RWPE2 (cell line): ENCODE results near the gene ASXL3.

Source experiments
- ATAC-seq: fragments of 200-7000 bp; cut with Tn5 transposase; 3 replicates; pipeline ENCODE4 v1.9.1; 2021; ENCODE audit warnings: low read depth
- DNase-seq: peaks from one replicate; pipeline ENCODE4 v3.0.0-alpha.2; 2020; ENCODE audit warnings: low spot score
- H3K27ac ChIP-seq: fragments of 450-650 bp; 2 replicates; pipeline ENCODE4 v1.5.1; 2017; ENCODE audit warnings: mild to moderate bottlenecking; ENCODE audit not compliant: poor library complexity, severe bottlenecking
- H3K27me3 ChIP-seq: fragments of 250-450 bp; sonication (Bioruptor Pico); 2 replicates; pipeline ENCODE4 v1.5.1; 2021; ENCODE audit warnings: mild to moderate bottlenecking, moderate library complexity; ENCODE audit not compliant: insufficient read depth, poor library complexity, severe bottlenecking
- H3K36me3 ChIP-seq: fragments of 250-450 bp; sonication (Bioruptor Pico); 2 replicates; pipeline ENCODE4 v1.5.1; 2020; ENCODE audit warnings: low read depth, mild to moderate bottlenecking, moderate library complexity
- H3K4me1 ChIP-seq: fragments of 250-450 bp; sonication (Bioruptor Pico); 2 replicates; pipeline ENCODE4 v1.5.1; 2021; ENCODE audit warnings: mild to moderate bottlenecking, moderate library complexity; ENCODE audit not compliant: insufficient read depth, poor library complexity, severe bottlenecking
- H3K4me3 ChIP-seq: fragments of 250-450 bp; sonication (Bioruptor Pico); 2 replicates; pipeline ENCODE4 v1.5.1; 2021; ENCODE audit warnings: mild to moderate bottlenecking, moderate library complexity; ENCODE audit not compliant: severe bottlenecking
- H3K9me3 ChIP-seq: fragments of 250-450 bp; sonication (Bioruptor Pico); 2 replicates; pipeline ENCODE4 v1.5.1; 2021; ENCODE audit warnings: mild to moderate bottlenecking, moderate library complexity; ENCODE audit not compliant: severe bottlenecking
- TF ChIP-seq, protein P1 (sequence below): fragments of 450-650 bp; IDR thresholded peaks from one replicate; pipeline ENCODE4 v1.5.1; 2017; ENCODE audit warnings: mild to moderate bottlenecking, moderate library complexity; ENCODE audit not compliant: poor library complexity, severe bottlenecking

Gene ASXL3

GRCh38 chr18:33605250-33605649 lies 27.2 kb downstream of the ASXL3 start:
- Histone ChIP-seq H3K27me3 (peaks cover 7% of the 10 kb centered on the region), H3K9me3 (no peaks in the 10 kb centered on the region), H3K27ac (no peak overlapping the region), H3K4me1 (no peaks in the 10 kb centered on the region), H3K36me3 (no peaks in the 10 kb centered on the region), H3K4me3 (no peak overlapping the region)
- TF ChIP-seq, protein P1, sequence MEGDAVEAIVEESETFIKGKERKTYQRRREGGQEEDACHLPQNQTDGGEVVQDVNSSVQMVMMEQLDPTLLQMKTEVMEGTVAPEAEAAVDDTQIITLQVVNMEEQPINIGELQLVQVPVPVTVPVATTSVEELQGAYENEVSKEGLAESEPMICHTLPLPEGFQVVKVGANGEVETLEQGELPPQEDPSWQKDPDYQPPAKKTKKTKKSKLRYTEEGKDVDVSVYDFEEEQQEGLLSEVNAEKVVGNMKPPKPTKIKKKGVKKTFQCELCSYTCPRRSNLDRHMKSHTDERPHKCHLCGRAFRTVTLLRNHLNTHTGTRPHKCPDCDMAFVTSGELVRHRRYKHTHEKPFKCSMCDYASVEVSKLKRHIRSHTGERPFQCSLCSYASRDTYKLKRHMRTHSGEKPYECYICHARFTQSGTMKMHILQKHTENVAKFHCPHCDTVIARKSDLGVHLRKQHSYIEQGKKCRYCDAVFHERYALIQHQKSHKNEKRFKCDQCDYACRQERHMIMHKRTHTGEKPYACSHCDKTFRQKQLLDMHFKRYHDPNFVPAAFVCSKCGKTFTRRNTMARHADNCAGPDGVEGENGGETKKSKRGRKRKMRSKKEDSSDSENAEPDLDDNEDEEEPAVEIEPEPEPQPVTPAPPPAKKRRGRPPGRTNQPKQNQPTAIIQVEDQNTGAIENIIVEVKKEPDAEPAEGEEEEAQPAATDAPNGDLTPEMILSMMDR: no peak
- DNase-seq: no peak
- no peak for ATAC-seq

DNA sequence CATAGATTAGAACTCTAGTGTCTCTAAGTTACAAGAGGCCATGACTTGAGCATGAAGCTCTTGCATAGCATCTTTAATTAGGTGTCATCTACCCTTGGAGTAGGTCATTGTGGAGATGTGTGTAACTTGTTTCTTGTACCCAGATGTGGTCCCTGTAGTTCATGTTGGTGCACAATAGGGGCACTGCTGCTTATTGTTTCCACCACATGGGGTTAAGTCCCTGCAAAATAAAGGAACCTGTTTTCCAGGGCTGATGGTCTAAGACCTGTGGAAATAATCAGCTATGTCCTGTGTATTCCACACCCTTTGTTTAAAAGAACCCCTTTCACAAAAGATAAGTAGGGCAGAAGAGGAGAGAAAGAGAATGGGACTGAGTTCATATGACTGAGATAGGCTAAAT lies 28.6 kb downstream of the ASXL3 start:
- Histone ChIP-seq H3K4me3 (no peak overlapping the region), H3K27ac (no peak overlapping the region), H3K4me1 (no peaks in the 10 kb centered on the region), H3K9me3 (no peaks in the 10 kb centered on the region), H3K36me3 (no peaks in the 10 kb centered on the region), H3K27me3 (peaks cover 6% of the 10 kb centered on the region)
- TF ChIP-seq, protein P1: no peak
- no peak for ATAC-seq
- DNase-seq: no peak

GRCh38 chr18:33611525-33612135 lies 33.6 kb downstream of the ASXL3 start:
- Histone ChIP-seq H3K27ac (no peak overlapping the region), H3K4me1 (no peaks in the 10 kb centered on the region), H3K4me3 (no peak overlapping the region), H3K27me3 (no peaks in the 10 kb centered on the region), H3K9me3 (no peaks in the 10 kb centered on the region), H3K36me3 (no peaks in the 10 kb centered on the region)
- no peak for ATAC-seq
- DNase-seq: no peak
- TF ChIP-seq, protein P1: no peak

DNA sequence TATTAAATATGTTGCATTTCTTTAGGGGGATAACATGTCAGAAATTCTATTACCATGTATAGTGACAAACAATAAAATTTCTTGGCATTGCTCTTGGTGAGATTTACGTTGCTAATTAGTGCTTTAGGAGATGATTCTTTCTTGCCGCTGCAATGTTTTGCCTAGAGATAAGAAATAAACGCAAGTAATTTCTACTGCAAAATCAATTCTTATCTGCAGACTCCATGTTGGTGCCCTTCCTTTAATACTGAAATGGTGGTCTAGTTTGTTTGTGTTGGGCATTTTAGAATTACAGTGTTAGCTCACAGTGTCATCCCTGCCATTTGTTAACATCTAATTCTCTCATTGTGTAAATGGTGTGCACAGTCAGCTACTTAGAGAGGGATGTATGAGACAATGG lies 34.6 kb downstream of the ASXL3 start:
- Histone ChIP-seq H3K4me3 (no peak overlapping the region), H3K4me1 (no peaks in the 10 kb centered on the region), H3K9me3 (no peaks in the 10 kb centered on the region), H3K36me3 (no peaks in the 10 kb centered on the region), H3K27me3 (no peaks in the 10 kb centered on the region), H3K27ac (no peak overlapping the region)
- DNase-seq (no peak), ATAC-seq (no peak)
- TF ChIP-seq, protein P1: no peak

GRCh38 chr18:33616556-33616955 lies 38.5 kb downstream of the ASXL3 start:
- DNase-seq (no peak), ATAC-seq (no peak)
- TF ChIP-seq, protein P1: no peak

More at GRCh38 chr18:33616556-33616955, 38.5 kb downstream of the ASXL3 start:
- H3K36me3 ChIP-seq: no peaks in the 10 kb centered on the region
- H3K27ac ChIP-seq: no peak overlapping the region
- no peaks in the 10 kb centered on the region for H3K9me3 ChIP-seq
- H3K27me3 ChIP-seq: no peaks in the 10 kb centered on the region
- H3K4me1 ChIP-seq: no peaks in the 10 kb centered on the region
- H3K4me3 ChIP-seq: no peak overlapping the region
